CD4-positive, alpha-beta T cell treated with Interleukin-12 subunit alpha and Interleukin-12 subunit beta, for 1 hour (primary cell): ENCODE measurements around the gene MACROH2A1.

Source experiments
- DNase-seq: peaks from one replicate; pipeline ENCODE4 v3.0.0-alpha.2; 2020

The MACROH2A1 gene

GRCh38 chr5:135310328-135310989, 88.6 kb downstream of the MACROH2A1 start:
- no peak for DNase-seq

- no peak for DNase-seq
Measured at GRCh38 chr5:135309391-135310327, 89.4 kb downstream of the MACROH2A1 start.

GRCh38 chr5:135308752-135309151, 90.3 kb downstream of the MACROH2A1 start:
- no peak for DNase-seq

- no peak for DNase-seq
Measured at GRCh38 chr5:135308245-135308644, 90.8 kb downstream of the MACROH2A1 start.

GRCh38 chr5:135307143-135307903, 91.7 kb downstream of the MACROH2A1 start:
- no peak for DNase-seq

- no peak for DNase-seq
Measured at GRCh38 chr5:135306557-135306956, 92.5 kb downstream of the MACROH2A1 start.

- no peak for DNase-seq
Measured at GRCh38 chr5:135304352-135305221, 94.4 kb downstream of the MACROH2A1 start.

- DNase-seq = no peak
Measured at GRCh38 chr5:135303582-135304173, 95.4 kb downstream of the MACROH2A1 start.

- no peak for DNase-seq
Measured at GRCh38 chr5:135296900-135297816, 101.9 kb downstream of the MACROH2A1 start.

GRCh38 chr5:135295852-135296251, 103.2 kb downstream of the MACROH2A1 start:
- no peak for DNase-seq

- DNase-seq = no peak
Measured at GRCh38 chr5:135294793-135295192, 104.2 kb downstream of the MACROH2A1 start.

GRCh38 chr5:135289651-135290050, 109.4 kb downstream of the MACROH2A1 start:
- no peak for DNase-seq

GRCh38 chr5:135287551-135287950, 111.5 kb downstream of the MACROH2A1 start:
- DNase-seq = no peak
